ENCODE data around the gene ATAD3A.
"Not testable (repeated sequence)": the region's sequence is repeated elsewhere in the genome, so short reads cannot be mapped to it uniquely, and the experiment has no call there.

ATAD3A gene

GRCh38 chr1:1521331-1521730, 9.4 kb downstream of the ATAD3A start:
- DNase-seq (ENCODE audit: low spot score) (no peak), FAIRE-seq (no peak)

GRCh38 chr1:1522536-1522935, 10.6 kb downstream of the ATAD3A start:
- FAIRE-seq: not testable (repeated sequence)

GRCh38 chr1:1523226-1523625, 11.3 kb downstream of the ATAD3A start:
- FAIRE-seq: not testable (repeated sequence)

More at GRCh38 chr1:1522536-1522935, 10.6 kb downstream of the ATAD3A start:
- not testable (repeated sequence) for DNase-seq (ENCODE audit: low spot score)

GRCh38 chr1:1523651-1524050, 11.7 kb downstream of the ATAD3A start:
- DNase-seq (ENCODE audit: low spot score); FAIRE-seq: not testable (repeated sequence)

More at GRCh38 chr1:1523226-1523625, 11.3 kb downstream of the ATAD3A start:
- DNase-seq (ENCODE audit: low spot score): not testable (repeated sequence)

- FAIRE-seq; DNase-seq (ENCODE audit: low spot score): not testable (repeated sequence)
Measured at GRCh38 chr1:1524750-1525383, 12.9 kb downstream of the ATAD3A start.

GRCh38 chr1:1526476-1526875, 14.5 kb downstream of the ATAD3A start:
- not testable (repeated sequence) for FAIRE-seq

GRCh38 chr1:1527092-1527816, 15.3 kb downstream of the ATAD3A start:
- DNase-seq (ENCODE audit: low spot score) (no peak), FAIRE-seq (no peak)

More at GRCh38 chr1:1526476-1526875, 14.5 kb downstream of the ATAD3A start:
- not testable (repeated sequence) for DNase-seq (ENCODE audit: low spot score)

- DNase-seq (ENCODE audit: low spot score) (no peak), FAIRE-seq (no peak)
Measured at GRCh38 chr1:1528301-1529267, 16.6 kb downstream of the ATAD3A start.

GRCh38 chr1:1529321-1529720, 17.4 kb downstream of the ATAD3A start:
- DNase-seq (ENCODE audit: low spot score) (no peak), FAIRE-seq (no peak)

- DNase-seq (ENCODE audit: low spot score) (no peak), FAIRE-seq (no peak)
Measured at GRCh38 chr1:1529936-1530335, 18.0 kb downstream of the ATAD3A start.

GRCh38 chr1:1531947-1532346, 20.0 kb downstream of the ATAD3A start:
- FAIRE-seq (no peak), DNase-seq (ENCODE audit: low spot score) (no peak)

- not testable (repeated sequence) for FAIRE-seq; DNase-seq (ENCODE audit: low spot score)
Measured at GRCh38 chr1:1533176-1533893, 21.4 kb downstream of the ATAD3A start.

GRCh38 chr1:1533894-1534291, 21.9 kb downstream of the ATAD3A start:
- DNase-seq (ENCODE audit: low spot score); FAIRE-seq: not testable (repeated sequence)

GRCh38 chr1:1534401-1535154, 22.6 kb downstream of the ATAD3A start:
- FAIRE-seq (no peak), DNase-seq (ENCODE audit: low spot score) (no peak)

GRCh38 chr1:1535201-1536018, 23.4 kb downstream of the ATAD3A start:
- no peak for FAIRE-seq
- DNase-seq (ENCODE audit: low spot score): no peak

- no peak for FAIRE-seq
Measured at GRCh38 chr1:1536019-1536937, 24.3 kb downstream of the ATAD3A start.

GRCh38 chr1:1536938-1537546, 25.1 kb downstream of the ATAD3A start:
- DNase-seq (ENCODE audit: low spot score): no peak
- FAIRE-seq: no peak

More at GRCh38 chr1:1536019-1536937, 24.3 kb downstream of the ATAD3A start:
- no peak for DNase-seq (ENCODE audit: low spot score)

Data from urothelium cell line (cell line).